Measurements from ENCODE around the gene NPC1L1.
"Not testable (repeated sequence)": the region's sequence is repeated elsewhere in the genome, so short reads cannot be mapped to it uniquely, and the experiment has no call there.

NPC1L1 gene

DNA sequence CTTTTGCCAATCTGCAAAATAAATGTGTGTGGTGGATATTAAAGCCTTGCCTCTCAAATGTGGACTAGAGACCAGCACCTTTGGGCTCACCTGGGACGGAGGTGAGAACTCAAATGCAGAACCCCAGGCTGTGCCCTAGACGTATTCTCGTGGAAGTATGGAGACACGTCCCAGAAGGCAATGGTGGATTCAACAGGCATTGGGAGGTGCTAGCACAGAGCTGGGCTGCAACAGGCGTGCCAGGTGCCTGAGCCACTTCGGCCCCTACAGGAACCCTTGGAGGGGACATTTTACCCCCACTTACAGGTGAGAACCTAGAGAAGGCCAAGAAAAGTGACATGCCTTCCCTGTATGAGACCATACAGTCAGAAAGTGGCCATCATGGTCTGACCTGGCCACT, 20.4 kb upstream of the NPC1L1 start:
- H3K4me1 ChIP-seq (ENCODE audit: insufficient read depth, low read length): no peaks in the 10 kb centered on the region
- H3K9me3 ChIP-seq (ENCODE audit: low read length): no peaks in the 10 kb centered on the region
- H3K36me3 ChIP-seq (ENCODE audit: insufficient read depth, low read length): peaks cover 19% of the 10 kb centered on the region
- no peak overlapping the region for H3K4me3 ChIP-seq (ENCODE audit: low read length)
- H3K27me3 ChIP-seq (ENCODE audit: insufficient read depth, low read length): no peaks in the 10 kb centered on the region
- H2AFZ ChIP-seq (ENCODE audit: low read depth, low read length): no peak overlapping the region

DNA sequence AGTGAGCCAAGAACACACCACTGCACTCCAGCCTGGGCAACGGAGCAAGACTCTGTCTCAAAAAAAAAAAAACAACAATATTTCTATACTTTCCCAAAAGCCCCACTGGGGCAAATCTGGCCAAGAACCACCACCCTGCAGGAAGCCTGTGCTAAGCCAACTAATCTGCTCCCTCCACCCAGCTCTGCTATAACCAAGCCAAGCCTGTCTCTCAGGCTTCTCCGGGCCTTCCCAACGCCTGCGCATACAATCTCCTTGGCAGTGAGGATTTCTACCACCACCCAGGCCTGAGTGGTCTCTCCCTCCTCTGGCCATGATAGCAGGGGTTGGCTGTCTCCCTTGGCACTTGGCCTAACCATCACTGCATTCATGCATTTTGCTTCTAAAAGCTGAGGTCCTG, 18.4 kb upstream of the NPC1L1 start:
- H2AFZ ChIP-seq (ENCODE audit: low read depth, low read length): no peak overlapping the region
- H3K4me1 ChIP-seq (ENCODE audit: insufficient read depth, low read length): no peaks in the 10 kb centered on the region
- peaks cover 6% of the 10 kb centered on the region for H3K36me3 ChIP-seq (ENCODE audit: insufficient read depth, low read length)
- no peak overlapping the region for H3K4me3 ChIP-seq (ENCODE audit: low read length)
- H3K27me3 ChIP-seq (ENCODE audit: insufficient read depth, low read length): no peaks in the 10 kb centered on the region
- no peaks in the 10 kb centered on the region for H3K9me3 ChIP-seq (ENCODE audit: low read length)

DNA sequence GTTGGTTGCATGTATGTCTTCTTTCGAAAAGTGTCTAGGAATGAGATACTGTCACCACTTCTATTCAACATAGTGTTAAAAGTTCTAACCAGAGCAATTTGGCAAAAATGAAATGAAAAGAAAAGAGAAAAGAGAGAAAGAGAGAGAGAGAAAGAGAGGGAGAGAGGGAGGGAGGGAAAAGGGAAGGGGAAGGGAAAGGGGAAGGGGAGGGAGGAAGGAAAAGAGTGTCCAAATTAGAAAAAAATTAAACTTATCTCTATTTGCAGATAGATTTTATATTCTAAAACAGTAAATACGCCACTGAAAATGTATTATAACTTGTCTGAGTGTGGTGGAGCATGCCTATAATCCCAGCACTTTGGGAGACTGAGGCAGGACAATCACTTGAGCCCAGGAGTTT, 16.4 kb upstream of the NPC1L1 start:
- Histone ChIP-seq H3K9me3 (ENCODE audit: low read length) (no peaks in the 10 kb centered on the region), H3K27me3 (ENCODE audit: insufficient read depth, low read length) (no peaks in the 10 kb centered on the region), H3K36me3 (ENCODE audit: insufficient read depth, low read length) (no peaks in the 10 kb centered on the region), H3K4me3 (ENCODE audit: low read length) (no peak overlapping the region), H2AFZ (ENCODE audit: low read depth, low read length) (no peak overlapping the region), H3K4me1 (ENCODE audit: insufficient read depth, low read length) (no peaks in the 10 kb centered on the region)

DNA sequence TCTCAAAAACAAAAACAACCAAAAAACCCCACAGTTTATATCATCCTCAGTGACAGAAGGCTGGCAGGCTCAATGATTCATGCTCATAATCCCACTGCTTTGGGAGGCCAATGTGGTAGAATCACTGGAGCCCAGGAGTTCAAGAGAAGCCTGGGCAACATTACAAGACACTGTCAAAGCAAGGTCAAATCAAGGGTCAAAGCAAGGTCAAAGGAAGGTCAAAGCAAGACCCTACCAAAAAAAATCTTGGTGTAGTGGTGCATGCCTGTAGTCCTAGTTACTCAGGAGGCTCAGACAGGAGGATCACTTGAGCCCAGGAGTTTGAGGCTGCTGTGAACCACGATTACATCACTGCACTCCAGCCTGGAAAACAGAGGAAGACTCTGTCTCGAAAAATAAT, 14.2 kb upstream of the NPC1L1 start:
- no peak overlapping the region for H2AFZ ChIP-seq (ENCODE audit: low read depth, low read length)
- no peaks in the 10 kb centered on the region for H3K27me3 ChIP-seq (ENCODE audit: insufficient read depth, low read length)
- no peaks in the 10 kb centered on the region for H3K9me3 ChIP-seq (ENCODE audit: low read length)
- H3K4me1 ChIP-seq (ENCODE audit: insufficient read depth, low read length): no peaks in the 10 kb centered on the region
- no peaks in the 10 kb centered on the region for H3K36me3 ChIP-seq (ENCODE audit: insufficient read depth, low read length)
- no peak overlapping the region for H3K4me3 ChIP-seq (ENCODE audit: low read length)

DNA sequence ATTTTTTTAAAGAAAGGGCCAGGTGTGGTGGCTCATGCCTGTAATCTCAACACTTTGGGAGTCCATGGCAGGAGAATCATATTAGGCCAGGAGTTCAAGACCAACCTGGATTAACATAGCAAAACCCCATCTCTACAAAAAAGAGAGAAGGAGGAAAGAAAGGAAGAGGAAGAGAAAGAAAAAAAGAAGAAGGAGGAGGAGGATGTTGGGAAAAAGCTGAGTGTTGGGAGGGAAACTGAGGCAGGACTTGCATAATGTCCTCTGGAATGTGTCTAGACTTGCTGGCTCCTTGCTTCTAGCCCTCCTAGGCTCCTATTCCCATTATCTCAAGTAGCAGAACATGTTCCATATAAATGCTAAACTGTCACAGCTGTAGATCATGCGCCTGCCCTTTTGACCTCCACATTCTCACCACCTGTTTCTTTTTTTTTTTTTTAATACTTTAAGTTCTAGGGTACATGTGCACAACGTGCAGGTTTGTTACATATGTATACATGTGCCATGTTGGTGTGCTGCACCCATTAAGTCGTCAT, 11.4 kb upstream of the NPC1L1 start:
- not testable (repeated sequence) for H3K27me3 ChIP-seq (ENCODE audit: insufficient read depth, low read length); H3K36me3 ChIP-seq (ENCODE audit: insufficient read depth, low read length); H2AFZ ChIP-seq (ENCODE audit: low read depth, low read length); H3K4me1 ChIP-seq (ENCODE audit: insufficient read depth, low read length); H3K9me3 ChIP-seq (ENCODE audit: low read length); H3K4me3 ChIP-seq (ENCODE audit: low read length)

DNA sequence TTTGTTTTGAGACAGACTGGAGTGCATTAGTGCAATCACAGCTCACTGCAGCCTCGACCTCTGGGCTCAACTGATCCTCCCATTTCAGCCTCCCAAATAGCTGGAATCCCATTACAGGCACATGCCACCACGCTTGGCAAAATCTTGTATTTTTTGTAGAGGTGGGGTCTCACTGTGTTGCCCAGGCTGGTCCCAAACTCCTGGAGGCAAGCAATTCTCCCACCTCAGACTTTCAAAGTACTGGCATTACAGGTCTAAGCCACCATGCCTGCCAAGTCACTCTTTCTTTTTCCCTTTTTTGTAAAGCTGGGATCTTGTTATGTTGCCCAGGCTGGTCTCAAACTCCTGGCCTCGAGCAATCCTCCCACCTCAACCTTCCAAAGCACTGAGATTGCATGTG, 8.3 kb upstream of the NPC1L1 start:
- no peaks in the 10 kb centered on the region for H3K4me1 ChIP-seq (ENCODE audit: insufficient read depth, low read length)
- H3K36me3 ChIP-seq (ENCODE audit: insufficient read depth, low read length): no peaks in the 10 kb centered on the region
- H2AFZ ChIP-seq (ENCODE audit: low read depth, low read length): no peak overlapping the region
- H3K27me3 ChIP-seq (ENCODE audit: insufficient read depth, low read length): no peaks in the 10 kb centered on the region
- H3K4me3 ChIP-seq (ENCODE audit: low read length): no peak overlapping the region
- no peaks in the 10 kb centered on the region for H3K9me3 ChIP-seq (ENCODE audit: low read length)

DNA sequence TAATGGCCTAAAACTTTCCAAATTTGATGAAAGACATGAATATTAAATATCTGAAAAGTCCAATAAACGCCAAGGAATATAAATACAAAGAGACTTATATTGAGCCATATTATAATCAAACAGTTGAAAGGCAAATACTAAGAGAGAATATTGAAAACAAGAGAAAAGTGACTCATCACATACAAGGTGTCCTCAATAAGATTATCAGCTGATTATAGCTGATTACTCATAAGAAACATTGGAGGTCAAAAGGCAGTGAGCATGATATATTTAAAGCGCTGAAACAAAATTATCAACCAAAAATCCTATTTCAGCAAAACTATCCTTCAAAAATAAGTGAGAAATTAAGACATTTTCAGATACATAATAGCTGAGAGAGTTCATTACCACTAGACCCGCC, 7.8 kb upstream of the NPC1L1 start:
- no peaks in the 10 kb centered on the region for H3K4me1 ChIP-seq (ENCODE audit: insufficient read depth, low read length)
- no peak overlapping the region for H2AFZ ChIP-seq (ENCODE audit: low read depth, low read length)
- H3K27me3 ChIP-seq (ENCODE audit: insufficient read depth, low read length): no peaks in the 10 kb centered on the region
- no peak overlapping the region for H3K4me3 ChIP-seq (ENCODE audit: low read length)
- H3K9me3 ChIP-seq (ENCODE audit: low read length): no peaks in the 10 kb centered on the region
- no peaks in the 10 kb centered on the region for H3K36me3 ChIP-seq (ENCODE audit: insufficient read depth, low read length)

DNA sequence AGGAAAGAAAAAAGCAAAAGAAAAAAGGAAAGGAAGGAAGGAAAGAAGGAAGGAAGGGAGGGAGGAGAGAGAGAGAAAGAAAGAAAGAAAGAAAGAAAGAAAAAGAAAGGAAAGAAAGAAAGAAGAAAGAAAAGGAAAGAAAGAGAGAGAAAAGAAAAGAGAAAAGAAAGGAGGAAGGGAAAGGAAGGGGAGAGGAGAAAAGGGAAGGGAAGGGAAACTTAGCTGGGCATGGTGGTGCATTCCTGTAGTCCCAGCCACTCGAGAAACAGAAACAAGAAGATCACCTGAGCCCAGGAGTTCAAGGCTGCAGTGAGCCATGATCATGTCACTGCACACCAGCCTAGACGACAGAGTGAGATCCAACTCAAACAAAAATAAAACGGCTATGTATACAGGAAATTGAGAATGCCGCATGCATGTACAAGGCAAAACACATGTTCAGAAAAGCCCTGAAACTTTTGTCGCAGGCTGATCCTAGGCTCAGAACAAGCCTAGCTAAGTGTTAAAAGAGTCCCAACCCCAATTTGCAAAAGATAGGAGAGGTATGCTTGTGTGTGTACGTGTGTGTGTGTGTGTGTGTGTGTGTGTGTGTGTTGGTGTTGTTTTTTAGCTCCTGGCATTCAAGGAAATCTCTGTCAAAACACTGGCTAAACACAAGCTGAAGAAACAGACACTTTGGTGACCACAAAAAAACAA, 6.6 kb upstream of the NPC1L1 start:
- no peak overlapping the region for H3K4me3 ChIP-seq (ENCODE audit: low read length)

DNA sequence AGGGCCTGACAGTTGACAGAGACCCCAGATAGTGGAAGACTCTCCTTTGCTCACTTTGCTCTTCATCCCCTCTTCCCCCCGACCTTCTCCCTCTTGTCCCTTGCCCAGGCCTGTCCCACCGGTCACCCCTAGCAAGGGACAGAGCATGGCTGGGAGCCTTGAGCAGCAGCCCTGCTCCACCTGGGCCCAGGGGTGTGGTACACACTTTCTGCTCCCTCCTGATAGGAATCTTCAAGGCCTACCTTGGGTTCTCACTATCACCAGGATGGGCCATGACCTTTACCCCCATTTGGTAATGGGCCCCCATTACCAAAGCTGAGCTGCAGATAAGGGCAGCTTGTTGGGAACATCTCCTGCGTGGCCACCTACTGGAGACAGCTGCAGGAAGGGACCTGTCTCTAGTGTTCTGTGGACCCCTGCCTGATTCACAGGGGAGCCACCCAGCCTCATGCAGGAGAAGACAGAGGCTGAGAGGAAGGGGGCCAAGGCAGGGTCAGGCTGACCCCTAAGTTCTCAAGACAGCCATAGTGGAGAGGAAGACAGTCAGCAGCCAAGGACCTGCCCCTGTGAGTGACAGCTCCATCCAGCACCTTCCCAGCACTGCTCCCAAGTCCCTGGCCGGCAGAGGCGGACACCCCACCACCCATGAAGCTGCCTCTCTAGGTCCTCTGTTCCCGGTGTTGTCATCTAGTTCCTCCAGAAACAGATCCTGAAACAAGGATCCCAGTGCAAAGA, 913 bp upstream of the NPC1L1 start:
- no peaks in the 10 kb centered on the region for H3K4me1 ChIP-seq (ENCODE audit: insufficient read depth, low read length)
- H3K27me3 ChIP-seq (ENCODE audit: insufficient read depth, low read length): peaks cover 4% of the 10 kb centered on the region
- H3K9me3 ChIP-seq (ENCODE audit: low read length): no peaks in the 10 kb centered on the region
- H2AFZ ChIP-seq (ENCODE audit: low read depth, low read length): no peak overlapping the region
- H3K4me3 ChIP-seq (ENCODE audit: low read length): no peak overlapping the region
- H3K36me3 ChIP-seq (ENCODE audit: insufficient read depth, low read length): no peaks in the 10 kb centered on the region

More for the DNA sequence above, 6.6 kb upstream of the NPC1L1 start:
- Histone ChIP-seq H2AFZ (ENCODE audit: low read depth, low read length) (no peak overlapping the region), H3K9me3 (ENCODE audit: low read length) (no peaks in the 10 kb centered on the region), H3K4me1 (ENCODE audit: insufficient read depth, low read length) (no peaks in the 10 kb centered on the region), H3K36me3 (ENCODE audit: insufficient read depth, low read length) (no peaks in the 10 kb centered on the region), H3K27me3 (ENCODE audit: insufficient read depth, low read length) (no peaks in the 10 kb centered on the region)

DNA sequence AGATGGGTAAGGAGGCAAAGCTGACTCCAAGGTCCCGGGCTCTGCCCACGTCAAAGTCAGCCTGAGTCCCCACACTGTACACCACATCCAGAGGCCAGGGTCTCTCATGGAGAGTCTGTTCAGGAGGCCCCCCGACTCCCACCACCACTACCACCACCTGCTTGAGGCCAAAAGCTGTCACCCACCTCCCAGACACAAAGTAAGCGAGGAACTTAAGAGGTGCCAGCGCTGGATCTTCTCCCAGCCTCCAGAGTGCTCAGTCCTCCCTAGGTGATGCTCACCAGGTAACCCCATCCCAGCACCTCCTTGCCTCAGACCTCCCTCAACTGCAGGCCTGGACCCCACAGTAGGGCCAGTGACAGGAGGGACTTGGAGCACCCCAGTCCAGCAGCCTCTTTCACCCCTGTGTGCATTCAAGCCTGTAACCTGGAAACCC, 520 bp downstream of the NPC1L1 start:
- H2AFZ ChIP-seq (ENCODE audit: low read depth, low read length): no peak overlapping the region
- peaks cover 4% of the 10 kb centered on the region for H3K27me3 ChIP-seq (ENCODE audit: insufficient read depth, low read length)
- H3K4me1 ChIP-seq (ENCODE audit: insufficient read depth, low read length): no peaks in the 10 kb centered on the region
- no peaks in the 10 kb centered on the region for H3K36me3 ChIP-seq (ENCODE audit: insufficient read depth, low read length)
- no peaks in the 10 kb centered on the region for H3K9me3 ChIP-seq (ENCODE audit: low read length)
- no peak overlapping the region for H3K4me3 ChIP-seq (ENCODE audit: low read length)

DNA sequence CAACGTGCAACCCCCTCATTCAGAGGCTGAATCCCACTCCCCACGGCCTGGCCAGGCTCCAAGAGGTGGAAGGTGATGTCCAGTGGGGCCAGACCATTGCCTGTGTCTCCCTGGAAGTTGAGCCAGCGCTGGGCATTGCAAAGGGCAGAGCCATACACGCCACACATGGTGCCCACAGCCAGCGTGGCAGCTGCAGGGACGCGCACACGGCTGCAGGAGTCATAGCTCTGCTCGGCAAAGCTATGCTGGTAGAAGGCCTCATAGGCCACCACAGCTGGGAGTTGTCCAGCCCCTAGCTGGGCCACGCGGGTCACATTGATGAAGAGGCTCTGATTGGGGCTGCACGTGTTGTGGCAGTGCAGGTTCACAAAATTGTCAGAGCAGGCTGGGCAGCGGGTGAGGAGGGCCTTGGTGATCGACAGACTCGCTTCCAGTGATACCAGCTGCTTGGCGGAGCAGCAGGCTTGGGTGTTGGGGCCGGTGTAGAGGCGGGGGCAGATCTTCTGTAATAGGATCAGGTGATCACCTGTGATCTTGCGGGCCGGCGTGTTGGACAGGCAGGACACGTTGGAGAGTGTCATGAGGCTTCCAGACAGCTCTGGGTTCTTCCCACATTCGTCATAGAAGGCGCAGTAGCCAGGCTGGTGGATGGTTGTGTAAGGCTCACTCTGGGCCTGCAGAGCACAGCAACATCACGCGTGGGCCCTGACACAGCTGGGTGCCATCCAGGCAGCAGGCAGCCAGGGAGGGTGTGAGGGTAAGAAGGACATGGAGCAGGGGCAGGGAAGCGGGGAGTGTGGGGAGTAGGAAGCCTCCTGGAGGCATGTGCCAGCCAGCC, 1.2 kb downstream of the NPC1L1 start:
- no peak overlapping the region for H2AFZ ChIP-seq (ENCODE audit: low read depth, low read length)
- H3K4me3 ChIP-seq (ENCODE audit: low read length): no peak overlapping the region
- H3K27me3 ChIP-seq (ENCODE audit: insufficient read depth, low read length): peaks cover 4% of the 10 kb centered on the region
- no peaks in the 10 kb centered on the region for H3K9me3 ChIP-seq (ENCODE audit: low read length)
- no peaks in the 10 kb centered on the region for H3K4me1 ChIP-seq (ENCODE audit: insufficient read depth, low read length)
- H3K36me3 ChIP-seq (ENCODE audit: insufficient read depth, low read length): no peaks in the 10 kb centered on the region

DNA sequence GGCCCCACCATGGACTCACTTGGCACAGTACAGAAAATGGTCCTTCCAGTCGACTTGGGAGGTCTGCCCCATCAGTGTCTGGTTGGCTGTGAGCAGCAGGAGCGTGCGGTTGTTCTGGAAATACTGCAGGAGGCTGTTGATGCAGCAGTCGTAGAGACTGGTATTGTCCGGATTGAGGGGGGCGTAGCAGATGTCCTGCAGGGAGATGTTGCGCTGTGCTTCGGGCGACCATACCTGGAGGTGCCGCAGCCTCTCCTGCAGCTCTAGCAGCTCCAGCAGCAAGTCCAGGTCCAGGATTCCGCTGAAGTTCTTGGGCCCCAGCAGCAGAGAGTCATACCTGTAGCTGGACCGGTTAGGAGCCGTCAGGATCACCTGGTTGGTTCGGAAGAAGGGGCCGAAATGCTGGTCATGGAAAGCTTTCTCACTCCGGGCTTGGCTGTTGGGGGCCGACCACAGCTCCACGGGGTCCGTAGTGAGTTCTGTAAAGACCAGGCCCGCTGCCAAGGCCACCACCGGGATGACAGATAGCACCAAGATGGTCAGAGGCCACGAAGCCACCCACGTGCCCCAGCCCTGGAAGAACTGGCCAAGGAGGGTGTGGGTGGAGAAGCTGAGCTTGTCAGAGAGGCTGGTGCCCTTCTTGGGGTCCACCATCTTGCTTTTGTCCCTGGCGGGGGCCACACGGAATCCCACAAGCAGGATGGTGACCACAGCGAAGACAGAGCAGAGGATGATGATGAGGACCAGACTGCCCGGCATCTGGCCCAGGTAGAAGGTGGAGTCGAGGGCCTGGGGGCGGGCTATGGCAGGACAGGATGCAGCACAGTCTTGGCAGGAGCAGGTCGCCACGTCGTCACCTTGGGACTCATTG, 2.1 kb downstream of the NPC1L1 start:
- H3K27me3 ChIP-seq (ENCODE audit: insufficient read depth, low read length): peaks cover 4% of the 10 kb centered on the region
- H3K4me3 ChIP-seq (ENCODE audit: low read length): no peak overlapping the region
- no peak overlapping the region for H2AFZ ChIP-seq (ENCODE audit: low read depth, low read length)
- no peaks in the 10 kb centered on the region for H3K36me3 ChIP-seq (ENCODE audit: insufficient read depth, low read length)
- no peaks in the 10 kb centered on the region for H3K4me1 ChIP-seq (ENCODE audit: insufficient read depth, low read length)
- no peaks in the 10 kb centered on the region for H3K9me3 ChIP-seq (ENCODE audit: low read length)

Data from neuron (in vitro differentiated cells).